Mesendoderm (in vitro differentiated cells): ENCODE data around the gene FXYD7.
A peak's percentile ranks its signal among the peaks of the same experiment; 100 is the strongest.
"Not testable (repeated sequence)": the region's sequence is repeated elsewhere in the genome, so short reads cannot be mapped to it uniquely, and the experiment has no call there.

Experiments
- DNase-seq: peaks from one replicate; pipeline ENCODE4 v3.0.0; 2013
- H2AK5ac ChIP-seq: 2 replicates; pipeline ENCODE4 v1.6.1; 2013; ENCODE audit warnings: low read length, inconsistent platforms
- H2BK120ac ChIP-seq: 2 replicates; pipeline ENCODE4 v1.6.1; 2013; ENCODE audit warnings: low read depth, mild to moderate bottlenecking, low read length, moderate library complexity, mixed read lengths
- H2BK15ac ChIP-seq: replicated peaks from 2 replicates; pipeline ENCODE4 v1.6.1; 2013; ENCODE audit warnings: low read depth, mild to moderate bottlenecking, moderate library complexity
- H2BK5ac ChIP-seq: 2 replicates; pipeline ENCODE4 v1.6.1; 2013; ENCODE audit warnings: low read length, inconsistent platforms
- H3K18ac ChIP-seq: 2 replicates; pipeline ENCODE4 v1.6.1; 2013; ENCODE audit warnings: mild to moderate bottlenecking, low read length, mixed read lengths
- H3K23ac ChIP-seq: one replicate; pipeline ENCODE4 v1.6.1; 2013; ENCODE audit warnings: low read length
- H3K27ac ChIP-seq: 2 replicates; pipeline ENCODE4 v1.5.1; 2013; ENCODE audit warnings: low read depth, mild to moderate bottlenecking, inconsistent platforms, low read length, moderate library complexity
- H3K27me3 ChIP-seq: 2 replicates; pipeline ENCODE4 v1.6.1; 2013; ENCODE audit warnings: low read length, control low read depth, mild to moderate bottlenecking, inconsistent platforms; ENCODE audit not compliant: insufficient read depth, poor library complexity
- H3K36me3 ChIP-seq: 2 replicates; pipeline ENCODE4 v1.6.1; 2013; ENCODE audit warnings: low read length, inconsistent platforms; ENCODE audit not compliant: control insufficient read depth, insufficient read depth
- H3K4ac ChIP-seq: one replicate; pipeline ENCODE4 v1.6.1; 2013; ENCODE audit warnings: low read depth, mild to moderate bottlenecking, low read length, moderate library complexity
- H3K4me1 ChIP-seq: 2 replicates; pipeline ENCODE4 v1.6.1; 2013; ENCODE audit warnings: low read depth, low read length, inconsistent platforms; ENCODE audit not compliant: control insufficient read depth
- H3K4me2 ChIP-seq: 2 replicates; pipeline ENCODE4 v1.6.1; 2013; ENCODE audit warnings: low read length
- H3K4me3 ChIP-seq: 2 replicates; pipeline ENCODE4 v1.5.1; 2013; ENCODE audit warnings: mild to moderate bottlenecking, low read length
- H3K56ac ChIP-seq: one replicate; pipeline ENCODE4 v1.6.1; 2013; ENCODE audit warnings: low read length
- H3K79me1 ChIP-seq: 2 replicates; pipeline ENCODE4 v1.6.1; 2013; ENCODE audit warnings: low read length, inconsistent platforms
- H3K79me2 ChIP-seq: 2 replicates; pipeline ENCODE4 v1.6.1; 2013; ENCODE audit warnings: mild to moderate bottlenecking, low read length; ENCODE audit not compliant: control insufficient read depth, insufficient read depth
- H3K9ac ChIP-seq: 2 replicates; pipeline ENCODE4 v1.6.1; 2013; ENCODE audit warnings: low read length, inconsistent platforms
- H4K5ac ChIP-seq: one replicate; pipeline ENCODE4 v1.6.1; 2013; ENCODE audit warnings: low read length
- H4K8ac ChIP-seq: one replicate; pipeline ENCODE4 v1.6.1; 2013; ENCODE audit warnings: low read depth, mild to moderate bottlenecking, control low read depth, low read length, moderate library complexity
- WGBS: extraction: QIAGEN DNeasy Blood & Tissue Kit; methylation state at CpG from one replicate; pipeline ENCODE4 v1.1.7; 2013; ENCODE audit warnings: low lambda C conversion rate, missing lambda C conversion rate; ENCODE audit not compliant: insufficient coverage; ENCODE audit errors: extremely low coverage; 5-methylcytosine and 5-hydroxymethylcytosine counted together

FXYD7 gene

DNA sequence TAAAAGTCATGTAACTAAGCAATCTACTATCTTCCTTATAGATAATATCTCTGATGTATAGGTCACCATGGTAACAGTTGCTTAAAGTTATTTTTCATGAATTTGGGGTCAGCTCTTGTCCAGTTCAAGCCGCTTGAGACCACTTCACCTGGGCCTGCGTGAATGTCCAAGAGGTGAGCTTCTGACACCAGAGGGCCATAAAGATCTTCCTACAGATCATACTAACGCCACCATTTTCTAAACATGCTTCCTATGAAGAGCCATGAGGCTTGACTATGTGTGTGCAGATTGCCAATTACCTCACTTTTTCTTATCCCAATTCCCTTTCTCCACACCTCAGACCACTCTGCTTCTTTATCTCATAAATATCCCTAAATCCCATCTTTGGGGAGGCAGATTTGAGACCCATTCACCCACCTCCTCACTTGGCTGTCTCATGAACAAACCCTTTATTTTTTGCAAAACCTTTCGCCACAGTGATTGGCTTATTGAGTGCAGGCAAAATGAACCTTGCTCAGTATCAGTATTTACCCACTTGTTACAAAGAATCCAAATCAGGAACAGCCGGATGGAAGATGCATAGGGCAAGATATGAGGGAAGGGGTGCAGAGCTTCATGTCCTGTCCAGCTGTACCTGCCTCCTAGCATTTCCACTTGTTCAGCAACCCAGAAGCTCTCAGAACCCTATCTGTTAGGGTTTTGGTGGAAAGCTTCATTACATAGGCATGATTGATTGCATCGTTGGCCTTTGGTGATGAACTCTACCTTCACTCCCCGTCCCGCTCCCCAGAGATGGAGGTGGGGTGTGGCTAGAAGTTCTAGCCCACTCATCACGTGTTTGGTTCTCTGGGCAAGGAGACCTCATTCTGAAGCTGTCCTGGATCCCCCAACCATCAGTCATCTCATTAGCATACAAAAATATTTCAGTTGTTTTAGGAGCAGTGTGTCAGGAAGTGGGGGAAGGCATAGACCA, 51.2 kb downstream of the FXYD7 start:
- no peak overlapping the region for H3K4me3 ChIP-seq
- no peak overlapping the region for H3K56ac ChIP-seq
- no peaks in the 10 kb centered on the region for H3K36me3 ChIP-seq
- no peak overlapping the region for H2BK15ac ChIP-seq
- no peak overlapping the region for H4K5ac ChIP-seq
- H3K9ac ChIP-seq = no peak overlapping the region
- H3K27me3 ChIP-seq = no peaks in the 10 kb centered on the region
- WGBS = no CpG with 5 or more reads among the region's 9 CpGs
- no peaks in the 10 kb centered on the region for H3K4me1 ChIP-seq
- no peak overlapping the region for H2BK120ac ChIP-seq
- DNase-seq = no peak
- H4K8ac ChIP-seq = no peak overlapping the region
- H3K4ac ChIP-seq = no peak overlapping the region
- no peak overlapping the region for H3K23ac ChIP-seq
- no peak overlapping the region for H3K4me2 ChIP-seq
- H2AK5ac ChIP-seq = no peak overlapping the region
- H3K27ac ChIP-seq = no peak overlapping the region
- H3K18ac ChIP-seq = no peak overlapping the region
- no peak overlapping the region for H2BK5ac ChIP-seq
- no peaks in the 10 kb centered on the region for H3K79me1 ChIP-seq
- no peaks in the 10 kb centered on the region for H3K79me2 ChIP-seq

GRCh38 chr19:35195830-35196229, 52.8 kb downstream of the FXYD7 start:
- Histone ChIP-seq H2AK5ac (no peak overlapping the region), H3K36me3 (no peaks in the 10 kb centered on the region), H3K79me2 (no peaks in the 10 kb centered on the region), H4K8ac (no peak overlapping the region), H2BK120ac (no peak overlapping the region), H2BK5ac (no peak overlapping the region), H3K23ac (no peak overlapping the region), H3K4me1 (no peaks in the 10 kb centered on the region), H2BK15ac (no peak overlapping the region), H3K27me3 (no peaks in the 10 kb centered on the region), H3K79me1 (no peaks in the 10 kb centered on the region), H3K4me3 (no peak overlapping the region), H3K18ac (no peak overlapping the region), H3K56ac (no peak overlapping the region), H3K4me2 (no peak overlapping the region), H4K5ac (no peak overlapping the region), H3K27ac (no peak overlapping the region), H3K9ac (no peak overlapping the region), H3K4ac (no peak overlapping the region)
- no peak for DNase-seq
- WGBS = no CpG with 5 or more reads among the region's 2 CpGs

DNA sequence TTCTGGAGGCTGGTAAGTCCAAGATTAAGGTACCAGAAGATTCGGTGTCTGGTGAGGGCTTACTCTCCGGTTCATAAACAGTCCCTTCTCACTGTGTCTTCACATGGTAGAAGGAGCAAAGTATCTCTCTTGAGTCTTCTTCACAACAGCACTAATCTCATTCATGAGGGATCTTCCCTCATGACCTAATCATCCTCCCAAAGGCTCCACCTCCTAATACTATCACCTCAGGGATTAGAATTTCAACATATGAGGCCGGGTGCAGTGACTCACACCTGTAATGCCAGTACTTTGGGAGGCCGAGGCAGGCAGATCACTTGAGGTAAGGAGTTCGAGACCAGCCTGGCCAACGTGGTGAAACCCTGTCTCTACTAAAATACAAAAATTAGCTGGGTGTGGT, 53.8 kb downstream of the FXYD7 start:
- not testable (repeated sequence) for DNase-seq, H2BK5ac ChIP-seq, H3K27ac ChIP-seq, H3K4me1 ChIP-seq, H4K5ac ChIP-seq, H3K27me3 ChIP-seq, H2BK15ac ChIP-seq, H2BK120ac ChIP-seq, H4K8ac ChIP-seq, H3K56ac ChIP-seq, H3K4me2 ChIP-seq, H3K9ac ChIP-seq, H3K79me2 ChIP-seq, H3K4ac ChIP-seq, H3K4me3 ChIP-seq, H3K36me3 ChIP-seq, H2AK5ac ChIP-seq, H3K79me1 ChIP-seq, H3K23ac ChIP-seq, H3K18ac ChIP-seq
- no CpG with 5 or more reads among the region's 6 CpGs for WGBS

GRCh38 chr19:35199481-35199880, 56.4 kb downstream of the FXYD7 start:
- Histone ChIP-seq H2BK5ac (no peak overlapping the region), H3K27ac (no peak overlapping the region), H3K36me3 (no peaks in the 10 kb centered on the region), H3K9ac (no peak overlapping the region), H2BK120ac (no peak overlapping the region), H4K5ac (no peak overlapping the region), H2BK15ac (no peak overlapping the region), H3K4me2 (no peak overlapping the region), H3K23ac (no peak overlapping the region), H2AK5ac (no peak overlapping the region), H3K18ac (no peak overlapping the region), H4K8ac (no peak overlapping the region), H3K27me3 (no peaks in the 10 kb centered on the region), H3K56ac (no peak overlapping the region), H3K79me1 (no peaks in the 10 kb centered on the region), H3K4me1 (peaks cover 4% of the 10 kb centered on the region), H3K4ac (no peak overlapping the region), H3K4me3 (no peak overlapping the region), H3K79me2 (no peaks in the 10 kb centered on the region)
- WGBS = no CpG with 5 or more reads among the region's 2 CpGs
- no peak for DNase-seq

DNA sequence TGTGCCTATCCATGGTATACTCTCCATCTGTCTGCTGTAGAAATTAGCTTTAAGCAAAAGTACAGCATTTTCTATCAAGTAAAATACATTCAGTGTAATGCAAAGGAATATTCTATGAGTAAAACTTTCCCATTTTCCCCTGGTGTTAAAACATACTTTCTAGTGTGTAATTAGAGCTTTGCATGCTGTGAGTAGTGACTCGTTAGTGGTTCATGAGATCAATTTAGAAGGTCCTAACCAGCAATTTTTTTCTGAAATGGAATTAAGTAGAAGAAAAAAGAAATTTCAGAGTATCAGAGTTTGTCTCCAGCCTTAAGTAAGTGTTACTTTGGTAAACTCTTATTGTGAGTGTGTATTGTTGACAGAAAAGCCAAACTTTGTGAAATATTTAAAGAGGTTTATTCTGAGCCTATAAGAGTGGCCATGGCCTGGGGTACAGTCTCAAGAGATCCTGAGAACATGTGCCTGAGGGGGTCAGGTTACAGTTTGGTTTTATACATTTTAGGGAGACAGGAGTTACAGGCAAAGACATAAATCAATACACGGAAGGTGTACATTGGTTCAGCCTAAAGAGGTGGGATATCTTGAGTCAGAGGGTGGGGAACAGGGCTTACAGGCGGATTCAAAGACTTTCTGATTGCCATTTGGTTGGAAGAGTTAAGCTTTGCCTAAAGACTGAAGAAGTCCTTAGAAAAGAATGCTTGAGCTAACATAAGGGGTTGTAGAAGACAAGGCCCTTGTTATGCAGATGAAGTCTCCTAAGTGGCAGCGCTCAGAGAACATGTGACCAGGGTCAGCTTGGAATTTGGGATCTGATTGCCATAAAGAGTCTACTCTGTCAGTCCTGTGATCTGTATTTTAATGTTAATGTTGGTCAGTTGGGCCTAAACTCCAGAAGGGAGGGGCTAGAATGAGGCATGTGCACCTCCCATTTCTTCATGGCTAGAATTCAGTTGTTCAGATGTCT, 60.0 kb downstream of the FXYD7 start:
- no peak overlapping the region for H2BK5ac ChIP-seq
- no peak overlapping the region for H3K9ac ChIP-seq
- WGBS = no CpG with 5 or more reads among the region's 4 CpGs

More for the DNA sequence above, 60.0 kb downstream of the FXYD7 start:
- DNase-seq = peak; percentile 78
- Histone ChIP-seq H2AK5ac (no peak overlapping the region), H3K79me1 (no peaks in the 10 kb centered on the region), H3K27me3 (no peaks in the 10 kb centered on the region), H3K23ac (no peak overlapping the region), H4K5ac (no peak overlapping the region), H3K79me2 (no peaks in the 10 kb centered on the region), H3K4me2 (no peak overlapping the region), H4K8ac (no peak overlapping the region), H3K36me3 (no peaks in the 10 kb centered on the region), H3K27ac (no peak overlapping the region), H3K56ac (no peak overlapping the region), H3K4me3 (no peak overlapping the region), H2BK120ac (no peak overlapping the region), H3K4me1 (peaks cover 8% of the 10 kb centered on the region), H3K18ac (no peak overlapping the region), H2BK15ac (no peak overlapping the region), H3K4ac (no peak overlapping the region)
